DMS53 (cell line): ENCODE measurements around the gene F8.
"Not testable (repeated sequence)": the region's sequence is repeated elsewhere in the genome, so short reads cannot be mapped to it uniquely, and the experiment has no call there.

Source experiments
- DNase-seq: peaks from one replicate; lab custom pipeline; 2025; lab: John Stamatoyannopoulos, UW

The F8 gene

DNA sequence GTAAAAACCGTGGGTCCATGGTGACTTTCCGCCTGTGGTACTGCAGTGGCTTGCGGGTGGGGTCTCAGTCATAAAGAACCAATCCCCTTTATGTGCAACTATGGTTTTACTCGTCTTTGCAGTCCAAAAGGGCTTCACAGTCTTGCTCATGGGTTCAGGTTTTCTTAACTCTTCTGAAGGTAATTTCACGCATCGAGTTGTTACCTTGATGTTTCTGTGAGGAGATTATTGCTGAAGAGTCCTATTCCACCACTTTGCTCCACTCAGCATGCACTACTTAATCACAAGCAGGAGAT, 41.5 kb downstream of the F8 start:
- no peak for DNase-seq

GRCh38 chrX:154980330-154981115, 42.0 kb downstream of the F8 start:
- DNase-seq, result peak; percentile 86

- no peak for DNase-seq
These were observed 42.9 kb downstream of the F8 start for GRCh38 chrX:154979629-154980028.

GRCh38 chrX:154968353-154968752, 54.2 kb downstream of the F8 start:
- DNase-seq, result no peak

- peak; percentile 19 for DNase-seq
These were observed 54.9 kb downstream of the F8 start for GRCh38 chrX:154967603-154968002.

- no peak for DNase-seq
These were observed 60.6 kb downstream of the F8 start for GRCh38 chrX:154961947-154962346.

DNA sequence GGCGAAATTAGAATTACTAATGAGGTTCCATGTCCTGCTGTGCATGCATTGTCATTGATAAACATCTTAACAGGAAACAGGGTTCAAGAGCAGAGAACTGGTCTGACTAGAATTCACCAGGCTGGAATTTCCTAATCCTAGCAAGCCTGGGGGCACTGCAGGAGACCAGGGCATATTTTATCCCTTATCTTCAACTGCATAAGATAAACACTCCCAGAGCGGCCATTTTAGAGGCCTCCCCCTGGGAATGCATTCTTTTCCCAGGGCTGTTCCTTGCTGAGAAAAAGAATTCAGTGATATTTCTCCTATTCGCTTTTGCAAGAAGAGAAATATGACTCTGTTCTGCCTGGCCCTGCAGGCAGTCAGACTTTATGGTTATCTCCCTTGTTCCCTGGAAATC, 66.7 kb downstream of the F8 start:
- DNase-seq, result peak; percentile 8

DNA sequence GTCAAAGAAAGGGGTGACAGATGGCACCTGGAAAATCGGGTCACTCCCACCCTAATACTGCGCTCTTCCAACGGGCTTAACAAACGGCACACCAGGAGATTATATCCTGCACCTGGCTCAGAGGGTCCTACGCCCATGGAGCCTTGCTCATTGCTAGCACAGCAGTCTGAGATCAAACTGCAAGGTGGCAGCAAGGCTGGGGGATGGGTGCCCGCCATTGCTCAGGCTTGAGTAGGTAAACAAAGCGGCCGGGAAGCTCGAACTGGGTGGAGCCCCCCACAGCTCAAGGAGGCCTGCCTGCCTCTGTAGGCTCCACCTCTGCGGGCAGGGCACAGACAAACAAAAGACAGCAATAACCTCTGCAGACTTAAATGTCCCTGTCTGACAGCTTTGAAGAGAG, 83.3 kb downstream of the F8 start:
- DNase-seq, result not testable (repeated sequence)

DNA sequence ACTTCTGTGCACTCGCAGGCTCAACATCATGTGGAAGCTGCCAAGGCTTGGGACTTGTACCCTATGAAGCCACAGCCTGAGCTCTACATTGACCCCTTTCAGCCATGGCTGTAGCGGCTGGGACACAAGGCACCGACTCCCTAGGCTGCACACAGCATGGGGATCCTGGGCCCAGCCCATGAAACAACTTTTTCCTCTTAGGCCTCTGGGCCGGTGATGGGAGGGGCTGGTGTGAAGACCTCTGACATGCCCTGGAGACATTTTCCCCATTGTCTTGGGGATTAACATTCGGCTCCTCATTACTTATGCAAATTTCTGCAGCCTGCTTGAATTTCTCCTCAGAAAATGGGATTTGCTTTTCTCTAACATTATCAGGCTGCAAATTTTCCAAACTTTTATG, 97.8 kb downstream of the F8 start:
- DNase-seq, result not testable (repeated sequence)

GRCh38 chrX:154918060-154918483, 104.5 kb downstream of the F8 start:
- peak; percentile 85 for DNase-seq

- DNase-seq, result no peak
These were observed 108.5 kb downstream of the F8 start for GRCh38 chrX:154914052-154914451.

DNA sequence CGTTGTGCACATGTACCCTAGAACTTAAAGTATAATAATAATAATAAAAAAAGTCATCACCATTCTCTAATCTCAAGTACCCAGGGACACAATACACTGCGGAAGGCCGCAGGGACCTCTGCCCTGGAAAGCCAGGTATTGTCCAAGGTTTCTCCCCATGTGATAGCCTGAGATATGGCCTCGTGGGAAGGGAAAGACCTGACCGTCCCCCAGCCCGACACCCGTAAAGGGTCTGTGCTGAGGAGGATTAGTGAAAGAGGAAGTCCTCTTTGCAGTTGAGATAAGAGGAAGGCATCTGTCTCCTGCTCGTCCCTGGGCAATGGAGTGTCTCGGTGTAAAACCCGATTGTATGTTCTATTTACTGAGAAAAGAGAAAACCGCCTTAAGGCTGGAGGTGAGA, 112.0 kb downstream of the F8 start:
- not testable (repeated sequence) for DNase-seq

DNA sequence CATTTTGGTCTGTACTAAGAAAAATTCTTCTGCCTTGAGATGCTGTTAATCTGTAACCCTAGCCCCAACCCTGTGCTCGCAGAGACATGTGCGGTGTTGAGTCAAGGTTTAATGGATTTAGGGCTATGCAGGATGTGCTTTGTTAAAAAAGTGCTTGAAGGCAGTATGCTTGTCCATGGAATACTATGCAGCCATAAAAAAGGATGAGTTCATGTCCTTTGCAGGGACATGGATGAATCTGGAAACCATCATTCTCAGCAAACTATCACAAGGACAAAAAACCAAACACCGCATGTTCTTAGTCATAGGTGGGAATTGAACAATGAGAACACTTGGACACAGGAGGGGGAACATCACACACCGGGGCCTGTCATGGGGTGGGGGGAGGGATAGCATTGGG, 112.5 kb downstream of the F8 start:
- not testable (repeated sequence) for DNase-seq

DNA sequence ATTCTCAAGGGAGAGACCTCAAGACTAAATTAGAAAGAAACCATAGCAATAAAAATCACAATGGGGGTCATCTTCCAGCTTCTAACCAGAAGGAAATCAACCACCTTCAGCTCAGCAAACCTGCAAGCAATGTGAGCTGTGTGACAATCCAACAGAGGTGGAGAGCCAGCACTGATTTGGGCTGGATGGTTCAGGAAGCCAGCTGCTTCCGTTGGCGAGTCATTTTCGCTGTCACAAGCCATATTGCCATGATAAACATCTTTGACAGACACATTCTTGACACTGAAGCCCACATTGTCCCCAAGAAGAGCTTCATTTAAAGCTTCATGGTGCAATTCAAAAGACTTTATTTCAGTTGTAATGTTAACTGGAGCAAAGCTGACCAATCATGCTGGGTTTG, 113.7 kb downstream of the F8 start:
- no peak for DNase-seq

GRCh38 chrX:154902408-154902807, 120.1 kb downstream of the F8 start:
- DNase-seq, result no peak

- DNase-seq, result no peak
These were observed 122.2 kb downstream of the F8 start for GRCh38 chrX:154900323-154900722.

GRCh38 chrX:154892296-154892695, 130.2 kb downstream of the F8 start:
- DNase-seq, result no peak

- DNase-seq, result no peak
These were observed 131.4 kb downstream of the F8 start for GRCh38 chrX:154890990-154891639.

DNA sequence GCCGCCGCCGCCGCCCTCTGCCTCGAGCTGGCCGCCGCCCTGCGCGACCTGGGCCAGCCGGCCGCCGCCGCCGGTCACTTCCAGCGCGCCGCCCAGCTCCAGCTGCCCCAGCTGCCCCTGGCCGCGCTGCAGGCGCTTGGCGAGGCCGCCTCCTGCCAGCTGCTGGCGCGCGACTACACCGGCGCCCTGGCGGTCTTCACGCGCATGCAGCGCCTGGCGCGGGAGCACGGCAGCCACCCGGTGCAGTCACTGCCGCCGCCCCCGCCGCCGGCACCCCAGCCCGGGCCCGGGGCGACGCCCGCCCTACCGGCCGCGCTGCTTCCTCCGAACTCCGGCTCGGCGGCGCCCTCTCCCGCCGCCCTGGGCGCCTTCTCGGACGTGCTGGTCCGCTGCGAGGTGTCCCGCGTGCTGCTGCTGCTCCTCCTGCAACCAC, 135.7 kb downstream of the F8 start:
- DNase-seq, result not testable (repeated sequence)

GRCh38 chrX:154886069-154886788, 136.3 kb downstream of the F8 start, which contains the start of gene F8A1:
Gene F8A1 (plus strand): TSS chrX:154886355. CDS start chrX:154886375, 20 bp downstream.
- not testable (repeated sequence) for DNase-seq

DNA sequence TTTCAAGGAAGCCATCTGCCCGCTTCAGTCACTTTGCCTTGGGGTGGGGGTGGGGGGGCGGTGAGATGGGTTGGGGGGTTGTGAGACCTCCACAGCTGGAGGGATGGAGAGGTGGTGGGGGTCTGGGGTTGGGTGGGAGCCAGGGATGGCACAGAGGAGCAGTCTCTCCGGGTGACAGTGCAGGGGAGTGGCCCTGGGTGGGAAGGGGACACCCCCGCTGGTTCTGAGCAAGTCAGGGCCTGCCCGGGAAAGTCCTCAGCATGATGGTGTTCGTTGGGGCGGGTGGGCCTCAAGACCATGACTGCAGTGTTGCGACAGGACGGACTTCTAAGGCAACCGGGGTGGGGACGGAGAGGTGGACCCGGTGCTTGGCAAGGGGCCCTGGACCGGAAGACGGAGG, 137.0 kb downstream of the F8 start:
- not testable (repeated sequence) for DNase-seq

DNA sequence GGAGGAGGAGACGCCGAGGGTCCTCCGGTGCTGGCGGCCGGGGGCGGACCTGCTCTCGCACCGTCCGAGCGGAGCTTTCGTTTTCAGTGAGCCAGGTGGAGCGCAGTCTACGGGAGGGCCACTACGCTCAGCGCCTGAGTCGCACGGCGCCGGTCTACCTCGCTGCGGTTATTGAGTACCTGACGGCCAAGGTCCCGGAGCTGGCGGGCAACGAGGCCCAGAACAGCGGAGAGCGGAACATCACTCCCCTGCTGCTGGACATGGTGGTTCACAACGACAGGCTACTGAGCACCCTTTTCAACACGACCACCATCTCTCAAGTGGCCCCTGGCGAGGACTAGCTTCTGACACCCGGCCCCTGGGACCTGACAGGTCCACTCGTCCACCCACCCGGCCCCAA, 137.5 kb downstream of the F8 start:
- not testable (repeated sequence) for DNase-seq

- DNase-seq, result not testable (repeated sequence)
These were observed 138.5 kb downstream of the F8 start for GRCh38 chrX:154884069-154884468.
